Spleen (tissue), 11 donors: ENCODE results near the gene SFXN5. TPM values are rescaled to one million over a fixed set of nuclear protein-coding genes. Genes with fewer than 3 reads are reported as not detected.

Experiments
- DNase-seq: peaks from one replicate; pipeline ENCODE4 v3.0.0-alpha.2; 2020
- H3K27ac ChIP-seq, 8 donors: fragments of 200-600 bp; sonication (generic) in 7 of 8; 1 replicate in 4 of 8; 2 replicates in 4 of 8; pipeline versions ENCODE4 v1.5.0 to v1.8.0; 2016 to 2021; ENCODE audit warnings: inconsistent platforms in 4 of 8, mild to moderate bottlenecking in 4 of 8, moderate library complexity in 1 of 8
- H3K27me3 ChIP-seq, 7 donors: fragments of 200-600 bp; sonication (generic) in 6 of 7; replicated peaks in 1 of 7; 1 replicate in 4 of 7; 2 replicates in 3 of 7; pipeline versions ENCODE4 v1.5.0 to v1.8.0; 2016 to 2021; ENCODE audit warnings: inconsistent platforms in 3 of 7, mild to moderate bottlenecking in 1 of 7
- H3K36me3 ChIP-seq, 6 donors: fragments of 200-600 bp; sonication (generic) in 5 of 6; 1 replicate in 4 of 6; 2 replicates in 2 of 6; pipeline versions ENCODE4 v1.5.0 to v1.8.0; 2016 to 2021; ENCODE audit warnings: inconsistent platforms in 2 of 6
- H3K4me1 ChIP-seq, 6 donors: fragments of 200-600 bp; sonication (generic) in 5 of 6; 1 replicate in 3 of 6; 2 replicates in 3 of 6; pipeline versions ENCODE4 v1.5.0 to v1.8.0; 2016 to 2021; ENCODE audit warnings: inconsistent platforms in 3 of 6
- H3K4me3 ChIP-seq, 8 donors: fragments of 200-600 bp; sonication (generic) in 7 of 8; 1 replicate in 4 of 8; 2 replicates in 4 of 8; pipeline versions ENCODE4 v1.5.0 to v1.8.0; 2016 to 2021; ENCODE audit warnings: inconsistent platforms in 4 of 8, mild to moderate bottlenecking in 4 of 8, moderate library complexity in 2 of 8
- H3K9me3 ChIP-seq, 8 donors: fragments of 200-600 bp; sonication (generic) in 7 of 8; 1 replicate in 4 of 8; 2 replicates in 4 of 8; pipeline versions ENCODE4 v1.5.0 to v1.8.0; 2016 to 2021; ENCODE audit warnings: inconsistent platforms in 4 of 8
- CTCF ChIP-seq, 11 experiments: fragments of 200-600 bp in 7 of 11; fragments of 450-650 bp in 4 of 11; sonication (generic) in 4 of 11; IDR thresholded peaks in 8 of 11; conservative IDR thresholded peaks in 3 of 11; 1 replicate in 7 of 11; 2 replicates in 4 of 11; pipeline versions ENCODE4 v1.4.0 to v1.8.0; 2016 to 2021; ENCODE audit warnings: antibody characterized with exemption in 11 of 11, inconsistent platforms in 4 of 11, mild to moderate bottlenecking in 1 of 11
- POLR2A ChIP-seq, 3 donors: fragments of 450-650 bp; IDR thresholded peaks; one replicate each; pipeline ENCODE4 v1.5.1; 2017; ENCODE audit warnings: antibody characterized with exemption in 3 of 3, mild to moderate bottlenecking in 1 of 3
- POLR2AphosphoS5 ChIP-seq, 3 donors: sonication (generic); formaldehyde crosslinking; IDR thresholded peaks; one replicate each; pipeline ENCODE4 v1.5.1; 2017; ENCODE audit warnings: antibody characterized with exemption in 3 of 3
- WGBS, 5 donors: extraction: QIAGEN DNeasy Blood & Tissue Kit in 3 of 5; methylation state at CpG; one replicate each; pipeline versions ENCODE4 v1.1.5 to v1.1.7; 2013 to 2018; 5-methylcytosine and 5-hydroxymethylcytosine counted together
- intact Hi-C: fragments of 100-400 bp; cut with DNase I; formaldehyde crosslinking; loops from one replicate; pipeline ENCODE4 v1.15.0; 2023; ENCODE audit warnings: low total_unique reads
- polyA plus RNA-seq, 3 donors: library from polyadenylated mRNA; stranded (reverse); fragments of 200-250 nt; gene quantifications; one replicate each; pipeline ENCODE4 v1.2.1, GENCODE V29; 2013
- total RNA-seq, 7 donors: library from RNA; depleted of rRNA in 3 of 7; stranded (reverse); fragments of >200 nt in 3 of 7; fragmentation: NEBNext Ultra II Directional in 4 of 7; extraction: Animal tissue kit (Norgen Biotek cat#: 25700) in 4 of 7; gene quantifications; one replicate each; pipeline versions ENCODE4 v1.1.0 to v1.2.1, GENCODE V29; 2016 to 2021
- donor health status: healthy with polysubstance abuse.
- donor health status: DM: no; HTN: no; CAD: no; lungs with moderate emphysema.
- donor health status: DM: no; HTN: no; CAD: no.
- donor health status: Bipolar disorder and iron deficiency.
- donor health status: healthy.
- donor health status: DM: no; HTN: no; CAD: no.
- donor health status: DM: yes; HTN: yes; CAD: no.

SFXN5 gene
- total and polyA plus RNA-seq, 10 donors = 2.6 to 41.4 (median 22.9) TPM

GRCh38 chr2:72934683-72935610 lies 136.6 kb downstream of the SFXN5 start:
- WGBS, 5 donors = 75 to 83% (median 78%) methylated on average over 14 of the region's 14 CpGs
- no peaks in the 10 kb centered on the region for H3K4me1 ChIP-seq
- TF ChIP-seq CTCF (IDR thresholded peaks at IDR 0.05 in 8 of 11, conservative IDR thresholded peaks at IDR 0.05 in 3 of 11) = peak in 1 of 11 experiments; percentile 28
- no peak for TF ChIP-seq POLR2A (IDR thresholded peaks at IDR 0.05)
- no peak overlapping the region for H3K4me3 ChIP-seq
- intact Hi-C loops = no loop called here
- H3K27ac ChIP-seq = no peak overlapping the region
- no peaks in the 10 kb centered on the region for H3K9me3 ChIP-seq
- H3K36me3 ChIP-seq = peaks cover 0 to 5% (median 0%) of the 10 kb centered on the region in 6 donors
- DNase-seq = peak; percentile 50
- peaks cover 0 to 39% (median 0%) of the 10 kb centered on the region in 7 donors for H3K27me3 ChIP-seq

- peak; percentile 59 for DNase-seq
- H3K4me1 ChIP-seq = no peaks in the 10 kb centered on the region
- WGBS, 5 donors = 79 to 88% (median 84%) methylated on average over 11 to 12 of the region's 12 CpGs
- no peaks in the 10 kb centered on the region for H3K36me3 ChIP-seq
- peaks cover 0 to 51% (median 8%) of the 10 kb centered on the region in 7 donors for H3K27me3 ChIP-seq
- peak in 1 of 3 donors; percentile 24 for TF ChIP-seq POLR2AphosphoS5 (IDR thresholded peaks at IDR 0.05)
- TF ChIP-seq CTCF (IDR thresholded peaks at IDR 0.05 in 8 of 11, conservative IDR thresholded peaks at IDR 0.05 in 3 of 11) = no peak
- no peak for TF ChIP-seq POLR2A (IDR thresholded peaks at IDR 0.05)
- H3K27ac ChIP-seq = no peak overlapping the region
- no peak overlapping the region for H3K4me3 ChIP-seq
- H3K9me3 ChIP-seq = no peaks in the 10 kb centered on the region
- intact Hi-C loops = no loop called here
Measured at GRCh38 chr2:72933646-72934151, 137.8 kb downstream of the SFXN5 start.

- Histone ChIP-seq H3K9me3 (no peaks in the 10 kb centered on the region), H3K27ac (no peak overlapping the region), H3K27me3 (peaks cover 0 to 56% (median 12%) of the 10 kb centered on the region in 7 donors), H3K36me3 (no peaks in the 10 kb centered on the region), H3K4me3 (no peak overlapping the region), H3K4me1 (no peaks in the 10 kb centered on the region)
- TF ChIP-seq CTCF (IDR thresholded peaks at IDR 0.05 in 8 of 11, conservative IDR thresholded peaks at IDR 0.05 in 3 of 11) = no peak
- TF ChIP-seq POLR2A (IDR thresholded peaks at IDR 0.05) = no peak
- TF ChIP-seq POLR2AphosphoS5 (IDR thresholded peaks at IDR 0.05) = no peak
- WGBS, 5 donors = 83 to 90% (median 87%) methylated on average over 5 of the region's 5 CpGs
- intact Hi-C loops = no loop called here
- no peak for DNase-seq
Measured at GRCh38 chr2:72933207-72933606, 138.3 kb downstream of the SFXN5 start.

- Histone ChIP-seq H3K4me1 (no peaks in the 10 kb centered on the region), H3K27ac (no peak overlapping the region), H3K27me3 (peaks cover 0 to 60% (median 12%) of the 10 kb centered on the region in 7 donors), H3K4me3 (no peak overlapping the region), H3K36me3 (no peaks in the 10 kb centered on the region), H3K9me3 (no peaks in the 10 kb centered on the region)
- WGBS, 5 donors = 77 to 94% (median 89%) methylated on average over 3 to 4 of the region's 4 CpGs
- intact Hi-C loops = no loop called here
- DNase-seq = no peak
- TF ChIP-seq CTCF (IDR thresholded peaks at IDR 0.05 in 8 of 11, conservative IDR thresholded peaks at IDR 0.05 in 3 of 11) (no peak), POLR2AphosphoS5 (IDR thresholded peaks at IDR 0.05) (no peak), POLR2A (IDR thresholded peaks at IDR 0.05) (no peak)
Measured at GRCh38 chr2:72932805-72933204, 138.7 kb downstream of the SFXN5 start.
